ENCODE results near the gene OR2A7. TPM values are rescaled to one million over a fixed set of nuclear protein-coding genes. Genes with fewer than 3 reads are reported as not detected.
"Not testable (repeated sequence)": the region's sequence is repeated elsewhere in the genome, so short reads cannot be mapped to it uniquely, and the experiment has no call there.

OR2A7 gene
- total RNA-seq, 3 donors from 2014 or later = 0.42 to 0.71 (median 0.58) TPM

- ATAC-seq; H3K4me3 Mint-ChIP-seq; DNase-seq; H3K36me3 Mint-ChIP-seq (ENCODE audit: insufficient read depth); H3K27me3 Mint-ChIP-seq (ENCODE audit: low read depth); H3K9me3 Mint-ChIP-seq; H3K4me1 Mint-ChIP-seq (ENCODE audit: low read depth): not testable (repeated sequence)
These were observed 17.4 kb upstream of the OR2A7 start for GRCh38 chr7:144281981-144282380.

GRCh38 chr7:144280010-144280409 is 15.4 kb upstream of the OR2A7 start:
- not testable (repeated sequence) for H3K9me3 Mint-ChIP-seq; ATAC-seq; H3K27me3 Mint-ChIP-seq (ENCODE audit: low read depth); H3K4me3 Mint-ChIP-seq; H3K36me3 Mint-ChIP-seq (ENCODE audit: insufficient read depth); H3K4me1 Mint-ChIP-seq (ENCODE audit: low read depth); DNase-seq

- not testable (repeated sequence) for H3K4me1 Mint-ChIP-seq (ENCODE audit: low read depth); DNase-seq; H3K27me3 Mint-ChIP-seq (ENCODE audit: low read depth); H3K9me3 Mint-ChIP-seq; ATAC-seq; H3K4me3 Mint-ChIP-seq; H3K36me3 Mint-ChIP-seq (ENCODE audit: insufficient read depth)
These were observed 10.7 kb upstream of the OR2A7 start for GRCh38 chr7:144275281-144275680.

- not testable (repeated sequence) for H3K4me3 Mint-ChIP-seq; H3K27me3 Mint-ChIP-seq (ENCODE audit: low read depth); H3K4me1 Mint-ChIP-seq (ENCODE audit: low read depth); H3K36me3 Mint-ChIP-seq (ENCODE audit: insufficient read depth); DNase-seq; ATAC-seq; H3K9me3 Mint-ChIP-seq
These were observed 4.6 kb upstream of the OR2A7 start, which contains the start of gene CTAGE8 for GRCh38 chr7:144269188-144269587. Gene CTAGE8 (minus strand): TSS chr7:144269288. CDS start chr7:144269250, 38 bp downstream.

- not testable (repeated sequence) for H3K4me1 Mint-ChIP-seq (ENCODE audit: low read depth); DNase-seq; H3K9me3 Mint-ChIP-seq; ATAC-seq; H3K36me3 Mint-ChIP-seq (ENCODE audit: insufficient read depth); H3K4me3 Mint-ChIP-seq; H3K27me3 Mint-ChIP-seq (ENCODE audit: low read depth)
These were observed 2.5 kb downstream of the OR2A7 start for GRCh38 chr7:144262128-144262527.

DNA sequence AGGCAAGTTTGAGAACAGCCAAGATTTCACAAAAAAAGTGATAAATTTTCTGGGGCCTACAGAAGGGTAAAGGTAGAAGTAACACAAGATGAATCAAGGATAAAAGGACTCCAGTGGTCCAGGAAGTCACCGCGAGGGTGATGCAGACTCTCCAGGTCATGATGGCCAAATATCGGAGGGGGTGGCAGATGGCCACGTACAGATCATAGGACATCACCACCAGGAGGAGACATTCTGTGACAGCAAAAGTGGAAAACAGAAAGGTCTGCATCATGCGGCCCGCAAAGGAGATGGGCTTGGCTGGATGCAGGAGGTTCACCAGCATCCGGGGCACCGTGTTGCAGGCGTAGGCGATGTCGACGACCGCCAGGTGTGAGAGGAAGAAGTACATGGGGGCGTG is 5.5 kb downstream of the OR2A7 start:
- H3K9me3 Mint-ChIP-seq; H3K4me3 Mint-ChIP-seq; H3K4me1 Mint-ChIP-seq (ENCODE audit: low read depth); H3K27me3 Mint-ChIP-seq (ENCODE audit: low read depth); H3K36me3 Mint-ChIP-seq (ENCODE audit: insufficient read depth); DNase-seq; ATAC-seq: not testable (repeated sequence)

DNA sequence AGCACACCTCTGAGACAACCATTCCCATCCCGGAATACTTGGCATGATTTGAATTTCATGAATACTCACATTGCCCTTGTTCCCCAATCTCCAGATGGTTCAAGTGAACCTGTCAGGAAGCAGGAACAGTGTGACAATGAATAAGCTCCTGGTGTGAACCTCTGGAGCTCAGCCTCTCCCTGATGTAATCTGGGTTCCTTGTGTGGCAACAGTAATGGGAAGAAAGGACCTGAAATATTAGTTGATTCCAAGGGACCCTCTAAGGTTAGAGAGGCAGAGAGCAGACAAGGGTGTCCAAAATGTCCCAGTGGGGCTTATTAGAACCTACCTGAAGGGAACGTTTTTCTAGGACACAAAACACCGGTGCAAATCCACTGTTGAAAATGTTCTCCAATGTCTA is 8.5 kb downstream of the OR2A7 start:
- ATAC-seq (no peak), DNase-seq (no peak)
- Mint-ChIP-seq H3K4me1 (ENCODE audit: low read depth) (no peaks in the 10 kb centered on the region), H3K27me3 (ENCODE audit: low read depth) (no peaks in the 10 kb centered on the region), H3K9me3 (no peaks in the 10 kb centered on the region), H3K36me3 (ENCODE audit: insufficient read depth) (peaks cover 2% of the 10 kb centered on the region), H3K4me3 (no peak overlapping the region)

GRCh38 chr7:144255471-144255897 is 9.1 kb downstream of the OR2A7 start:
- DNase-seq (no peak), ATAC-seq (no peak)
- H3K4me3 Mint-ChIP-seq = no peak overlapping the region
- no peaks in the 10 kb centered on the region for H3K4me1 Mint-ChIP-seq (ENCODE audit: low read depth)
- H3K36me3 Mint-ChIP-seq (ENCODE audit: insufficient read depth) = peaks cover 2% of the 10 kb centered on the region
- H3K27me3 Mint-ChIP-seq (ENCODE audit: low read depth) = no peaks in the 10 kb centered on the region
- no peaks in the 10 kb centered on the region for H3K9me3 Mint-ChIP-seq

GRCh38 chr7:144252307-144252706 is 12.3 kb downstream of the OR2A7 start:
- H3K4me3 Mint-ChIP-seq; H3K36me3 Mint-ChIP-seq (ENCODE audit: insufficient read depth); H3K9me3 Mint-ChIP-seq; H3K4me1 Mint-ChIP-seq (ENCODE audit: low read depth); H3K27me3 Mint-ChIP-seq (ENCODE audit: low read depth); ATAC-seq; DNase-seq: not testable (repeated sequence)

DNA sequence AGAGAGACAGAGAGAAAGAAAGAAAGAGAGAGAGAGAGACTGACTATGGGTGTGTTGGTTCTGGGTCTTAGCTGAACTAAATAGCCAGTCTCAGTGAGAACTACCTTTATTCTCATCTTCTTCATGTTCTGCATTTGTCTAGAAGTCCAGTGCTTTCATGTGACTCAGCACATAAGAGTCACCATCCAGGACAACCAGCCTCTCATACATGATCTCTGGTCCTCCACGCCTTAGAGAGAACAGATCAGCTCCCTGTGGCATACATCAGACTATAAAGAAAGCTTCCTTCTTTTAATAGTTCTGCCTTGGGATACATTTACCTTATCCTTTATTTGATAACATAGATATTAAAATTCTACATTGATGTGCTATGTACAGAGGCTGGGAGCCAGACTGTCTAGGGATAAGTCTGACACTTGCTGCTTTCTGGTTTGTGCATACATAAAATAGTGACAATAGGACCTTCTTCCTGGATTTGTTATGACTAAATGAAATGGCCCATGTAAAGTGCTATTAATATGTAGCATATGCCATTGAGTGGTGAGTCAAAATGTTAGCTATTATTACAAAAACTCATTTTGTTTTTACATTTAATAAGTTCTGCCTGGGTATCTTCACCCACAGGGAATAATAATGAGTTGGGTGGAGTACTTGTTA is 16.8 kb downstream of the OR2A7 start:
- not testable (repeated sequence) for ATAC-seq; H3K4me3 Mint-ChIP-seq; H3K9me3 Mint-ChIP-seq; DNase-seq; H3K36me3 Mint-ChIP-seq (ENCODE audit: insufficient read depth); H3K27me3 Mint-ChIP-seq (ENCODE audit: low read depth); H3K4me1 Mint-ChIP-seq (ENCODE audit: low read depth)

GRCh38 chr7:144246967-144247366 is 17.6 kb downstream of the OR2A7 start:
- not testable (repeated sequence) for ATAC-seq; H3K4me1 Mint-ChIP-seq (ENCODE audit: low read depth); H3K36me3 Mint-ChIP-seq (ENCODE audit: insufficient read depth); H3K9me3 Mint-ChIP-seq; H3K4me3 Mint-ChIP-seq; DNase-seq; H3K27me3 Mint-ChIP-seq (ENCODE audit: low read depth)

GRCh38 chr7:144245372-144245771 is 19.2 kb downstream of the OR2A7 start:
- not testable (repeated sequence) for DNase-seq; H3K36me3 Mint-ChIP-seq (ENCODE audit: insufficient read depth); H3K9me3 Mint-ChIP-seq; H3K4me3 Mint-ChIP-seq; ATAC-seq; H3K4me1 Mint-ChIP-seq (ENCODE audit: low read depth); H3K27me3 Mint-ChIP-seq (ENCODE audit: low read depth)

GRCh38 chr7:144239365-144239764 is 25.2 kb downstream of the OR2A7 start, which contains the start of gene OR2A42:
Gene OR2A42 (minus strand): TSS chr7:144239605. CDS start chr7:144232843, 6,762 bp downstream.
- not testable (repeated sequence) for ATAC-seq; DNase-seq; H3K27me3 Mint-ChIP-seq (ENCODE audit: low read depth); H3K9me3 Mint-ChIP-seq; H3K36me3 Mint-ChIP-seq (ENCODE audit: insufficient read depth); H3K4me1 Mint-ChIP-seq (ENCODE audit: low read depth); H3K4me3 Mint-ChIP-seq

DNA sequence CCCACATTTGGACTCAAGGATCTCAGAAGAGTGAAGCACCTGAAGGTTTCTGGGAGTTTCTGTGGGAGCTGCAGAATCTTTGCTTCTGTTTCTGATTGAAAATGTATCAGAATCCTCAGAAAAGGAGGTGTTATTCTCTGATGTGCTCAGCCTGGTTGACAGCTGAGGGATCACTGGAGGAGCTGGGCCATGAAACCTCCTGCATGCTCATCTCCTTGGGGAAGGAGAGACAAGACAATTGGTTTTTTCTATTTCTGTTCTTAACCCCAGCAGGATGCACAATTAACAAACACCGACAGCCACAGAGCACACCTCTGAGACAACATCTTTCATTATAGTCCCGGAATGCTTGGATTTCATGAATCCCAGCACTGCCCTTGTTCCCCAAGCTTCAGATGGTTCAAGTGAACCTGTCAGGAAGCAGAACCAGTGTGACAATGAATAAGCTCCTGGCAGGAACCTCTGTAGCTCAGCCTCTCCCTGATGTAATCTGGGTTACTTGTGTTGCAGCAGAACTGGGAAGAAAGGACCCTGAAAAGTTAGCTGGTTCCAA is 26.0 kb downstream of the OR2A7 start:
- not testable (repeated sequence) for DNase-seq; H3K27me3 Mint-ChIP-seq (ENCODE audit: low read depth); H3K4me3 Mint-ChIP-seq; H3K9me3 Mint-ChIP-seq; ATAC-seq; H3K36me3 Mint-ChIP-seq (ENCODE audit: insufficient read depth); H3K4me1 Mint-ChIP-seq (ENCODE audit: low read depth)

GRCh38 chr7:144233039-144233438 is 31.6 kb downstream of the OR2A7 start:
- not testable (repeated sequence) for H3K4me3 Mint-ChIP-seq; DNase-seq; H3K4me1 Mint-ChIP-seq (ENCODE audit: low read depth); ATAC-seq; H3K27me3 Mint-ChIP-seq (ENCODE audit: low read depth); H3K9me3 Mint-ChIP-seq; H3K36me3 Mint-ChIP-seq (ENCODE audit: insufficient read depth)

Data from activated T-cell treated with anti-CD3 and anti-CD28 coated beads, Interleukin-2, amount 50 U/mL, for 4 hours (primary cell).